LNCAP (cell line): Measurements from ENCODE around the gene ARFGEF2.

ENCODE experiments used
- CTCF ChIP-seq: fragments of 450-650 bp; IDR thresholded peaks from 2 replicates; pipeline ENCODE4 v1.5.1; 2017; ENCODE audit warnings: mild to moderate bottlenecking

Gene ARFGEF2

DNA sequence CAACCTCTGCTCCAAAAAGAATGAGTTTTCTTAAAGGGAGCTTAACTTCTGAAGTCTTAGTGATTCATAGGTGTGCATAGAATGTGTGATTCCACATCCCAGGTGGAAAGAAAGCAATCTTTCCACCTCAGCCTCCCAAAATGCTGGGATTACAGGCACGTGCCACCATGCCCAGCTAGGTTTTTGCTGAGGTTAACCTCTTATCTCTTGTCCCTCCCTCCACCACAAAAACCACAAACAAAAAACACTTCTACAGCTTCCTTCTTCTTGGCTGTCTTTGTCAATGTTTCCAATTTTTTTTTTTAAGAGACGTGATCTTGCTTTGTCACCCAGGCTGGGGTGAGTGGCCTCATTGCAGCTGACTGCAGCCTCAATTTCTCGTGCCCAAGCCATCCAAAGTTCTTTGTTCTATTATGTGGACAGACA is 116.5 kb downstream of the ARFGEF2 start:
- TF ChIP-seq CTCF: no peak

DNA sequence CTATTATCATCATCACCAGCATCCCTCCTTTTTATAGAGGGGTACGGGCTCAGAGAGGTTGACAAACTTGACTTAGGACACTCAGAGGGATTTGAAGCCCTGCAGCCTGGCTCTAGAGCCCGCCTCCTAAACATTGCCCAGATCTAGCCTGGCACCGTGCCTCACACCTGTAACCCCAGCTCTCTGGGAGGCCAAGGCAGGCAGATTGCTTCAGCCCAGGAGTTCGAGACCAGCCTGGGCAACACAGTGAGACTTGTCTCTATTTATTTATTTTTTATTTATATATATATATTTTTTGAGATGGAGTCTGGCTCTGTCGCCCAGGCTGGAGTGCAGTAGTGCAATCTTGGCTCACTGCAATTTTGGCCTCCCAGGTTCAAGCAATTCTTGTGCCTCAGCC is 118.3 kb downstream of the ARFGEF2 start:
- no peak for TF ChIP-seq CTCF

DNA sequence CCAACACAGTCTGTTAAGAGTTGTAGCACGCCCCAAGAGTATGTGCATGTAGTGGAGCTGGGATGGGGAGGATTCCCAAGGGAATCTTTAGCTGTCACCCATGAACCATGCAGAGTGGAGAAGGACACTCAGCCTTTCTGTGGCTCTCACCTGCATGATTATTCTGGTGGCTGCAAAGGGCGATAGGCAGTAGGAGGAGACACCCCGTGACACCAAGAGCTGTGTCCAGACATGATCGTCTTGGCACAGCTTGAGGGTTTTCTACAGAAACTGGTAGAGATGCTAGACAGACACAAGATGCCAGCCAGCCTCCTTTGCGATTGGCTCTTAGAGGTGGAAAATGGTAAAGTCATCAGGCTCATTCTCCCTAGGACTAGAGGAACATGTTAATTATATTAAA is 121.5 kb downstream of the ARFGEF2 start:
- no peak for TF ChIP-seq CTCF

DNA sequence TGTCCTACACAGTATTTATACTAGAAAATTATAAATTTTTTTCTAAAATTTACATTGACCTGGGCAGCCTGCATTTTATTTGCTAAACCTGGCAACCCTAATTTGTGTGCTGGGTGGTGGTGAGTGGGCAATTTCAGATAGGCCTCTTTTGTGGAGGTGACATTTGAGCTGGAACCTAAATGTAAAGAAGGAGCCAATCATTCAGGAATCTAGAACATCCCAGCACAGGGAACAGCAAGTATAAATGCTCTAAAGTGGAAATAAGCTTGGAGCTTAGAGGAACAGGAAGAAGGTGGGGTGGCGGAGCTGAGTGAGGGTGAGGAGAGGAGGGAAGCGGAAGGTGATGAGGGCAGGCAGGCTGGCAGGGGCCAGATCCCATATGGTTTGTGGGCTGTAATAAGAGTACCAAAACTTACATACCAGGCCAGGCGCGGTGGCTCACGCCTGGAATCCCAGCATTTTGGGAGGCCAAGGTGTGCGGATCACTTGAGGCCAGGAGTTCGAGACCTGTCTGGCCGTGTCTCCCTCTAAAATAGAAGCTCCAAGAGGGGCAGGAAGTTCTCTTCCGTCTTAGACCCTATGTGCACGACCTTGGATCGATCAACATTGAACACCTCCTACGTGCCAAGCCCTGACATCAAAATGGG is 124.1 kb downstream of the ARFGEF2 start:
- no peak for TF ChIP-seq CTCF

- TF ChIP-seq CTCF: no peak
Measured at GRCh38 chr20:49046087-49046900, 124.8 kb downstream of the ARFGEF2 start, which contains the start of gene CSE1L. Gene CSE1L, plus strand, starts transcription at chr20:49046312. Its CDS starts 12,152 bp downstream, at chr20:49058464.

DNA sequence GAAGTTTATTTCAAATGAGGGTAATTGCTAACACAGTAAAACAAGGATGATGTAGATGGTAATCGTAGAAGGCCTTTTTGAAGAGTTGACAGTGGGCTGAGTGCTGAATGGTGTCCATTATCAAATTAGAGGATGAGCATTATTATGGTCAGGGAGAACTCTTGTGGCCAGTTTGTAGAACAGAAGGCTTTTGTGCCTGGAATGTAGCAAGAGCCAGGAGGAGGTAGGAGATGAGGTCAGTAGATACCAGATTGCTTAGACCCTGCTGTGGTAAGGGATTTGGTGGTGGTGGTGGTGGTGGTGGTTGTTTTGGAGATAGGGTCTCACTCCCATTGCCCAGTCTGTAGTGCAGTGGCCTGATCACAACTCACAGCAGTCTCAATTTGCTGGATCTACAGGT is 130.8 kb downstream of the ARFGEF2 start:
- TF ChIP-seq CTCF: no peak

DNA sequence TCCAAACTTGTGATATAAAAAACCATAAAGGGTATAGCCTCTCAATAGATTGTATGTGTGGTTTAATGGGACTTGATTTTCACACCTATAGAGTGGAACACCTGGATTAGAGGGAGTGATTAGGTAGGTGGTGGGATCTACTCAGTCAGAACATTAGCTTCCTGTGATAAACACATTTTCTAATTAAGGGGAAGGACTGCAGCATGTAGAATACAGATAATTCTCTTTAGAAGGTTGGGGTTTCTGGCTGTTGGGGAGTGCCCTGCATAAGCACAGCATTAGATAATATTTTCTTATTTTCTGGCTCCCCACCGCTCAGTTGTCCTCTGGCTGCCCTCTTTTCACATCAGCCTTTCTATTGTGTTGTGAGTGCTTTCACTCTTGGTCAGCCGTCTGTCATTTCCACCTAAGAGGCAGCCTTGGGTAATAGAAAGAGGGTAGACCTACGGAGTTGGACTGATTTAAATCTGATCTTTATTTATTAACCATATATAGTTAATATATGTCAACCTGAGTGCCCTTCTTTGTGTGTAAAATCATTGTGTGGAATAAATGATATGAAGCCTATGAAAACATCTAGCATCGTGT is 132.6 kb downstream of the ARFGEF2 start:
- no peak for TF ChIP-seq CTCF
